Measurements from ENCODE around the gene COPA.
"Not testable (repeated sequence)": the region's sequence is repeated elsewhere in the genome, so short reads cannot be mapped to it uniquely, and the experiment has no call there.

Gene COPA

DNA sequence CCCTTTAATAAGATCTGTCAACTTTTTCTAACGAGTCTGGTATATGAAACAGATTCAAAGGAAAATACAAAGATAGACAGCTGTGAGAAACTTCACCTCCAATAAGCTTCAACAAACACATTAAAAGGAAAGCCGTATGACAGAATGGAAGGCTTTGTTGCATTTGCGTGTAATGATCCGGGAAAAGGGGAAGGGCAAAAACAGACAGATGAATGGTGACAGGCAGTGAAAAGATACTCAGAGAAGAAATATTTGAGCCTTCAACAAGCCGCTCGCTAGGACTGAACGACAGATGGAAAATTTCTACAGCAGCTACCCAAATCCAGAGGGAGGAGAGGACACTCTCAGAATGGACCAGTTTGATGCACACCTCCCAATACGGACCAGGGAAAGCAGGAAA is 14.9 kb downstream of the COPA start:
- DNase-seq (ENCODE audit: low read depth, low spot score): no peak

GRCh38 chr1:160326418-160326817 is 16.6 kb downstream of the COPA start:
- DNase-seq (ENCODE audit: low read depth, low spot score): no peak

DNA sequence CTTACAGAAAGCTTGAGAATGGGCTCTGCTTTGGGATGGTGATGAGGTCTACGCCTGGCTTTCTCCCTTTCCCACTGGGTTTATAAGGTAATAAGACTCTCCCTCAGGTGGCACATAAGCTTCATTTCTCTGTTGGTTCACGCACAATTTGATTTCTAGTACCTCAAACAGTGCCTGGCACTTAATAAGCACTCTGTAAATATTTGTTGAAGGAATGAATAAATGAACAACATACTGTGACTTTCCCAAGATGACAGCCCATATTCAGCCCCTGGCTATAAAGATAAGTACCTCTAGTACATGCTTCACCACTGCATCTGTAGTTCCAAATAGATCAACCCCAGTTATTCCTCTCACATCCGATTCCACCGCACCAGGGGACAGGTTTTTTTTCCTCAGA is 17.8 kb downstream of the COPA start:
- DNase-seq (ENCODE audit: low read depth, low spot score): no peak

GRCh38 chr1:160322831-160323230 is 20.2 kb downstream of the COPA start:
- no peak for DNase-seq (ENCODE audit: low read depth, low spot score)

DNA sequence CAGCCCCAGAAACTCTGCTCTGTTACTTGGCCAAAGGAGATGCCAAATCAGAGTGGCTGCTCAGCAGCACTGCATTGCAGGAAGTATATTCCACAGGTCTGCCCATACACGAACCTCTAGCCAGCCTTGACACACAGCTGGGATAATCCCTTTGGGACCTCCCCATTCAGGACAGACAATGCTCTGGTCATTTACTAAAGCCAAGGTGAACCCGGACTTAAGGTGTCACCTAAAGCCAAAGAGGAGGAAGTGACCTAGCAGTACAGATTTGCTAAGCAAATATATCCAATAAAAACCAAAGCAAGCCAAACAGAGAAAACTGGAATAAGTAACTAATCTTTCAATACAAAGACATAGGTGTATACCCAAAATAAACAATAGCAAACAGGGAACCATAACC is 27.7 kb downstream of the COPA start:
- no peak for DNase-seq (ENCODE audit: low read depth, low spot score)

GRCh38 chr1:160309571-160309970 is 33.5 kb downstream of the COPA start:
- DNase-seq (ENCODE audit: low read depth, low spot score): no peak

GRCh38 chr1:160309185-160309557 is 33.9 kb downstream of the COPA start:
- DNase-seq (ENCODE audit: low read depth, low spot score): no peak

DNA sequence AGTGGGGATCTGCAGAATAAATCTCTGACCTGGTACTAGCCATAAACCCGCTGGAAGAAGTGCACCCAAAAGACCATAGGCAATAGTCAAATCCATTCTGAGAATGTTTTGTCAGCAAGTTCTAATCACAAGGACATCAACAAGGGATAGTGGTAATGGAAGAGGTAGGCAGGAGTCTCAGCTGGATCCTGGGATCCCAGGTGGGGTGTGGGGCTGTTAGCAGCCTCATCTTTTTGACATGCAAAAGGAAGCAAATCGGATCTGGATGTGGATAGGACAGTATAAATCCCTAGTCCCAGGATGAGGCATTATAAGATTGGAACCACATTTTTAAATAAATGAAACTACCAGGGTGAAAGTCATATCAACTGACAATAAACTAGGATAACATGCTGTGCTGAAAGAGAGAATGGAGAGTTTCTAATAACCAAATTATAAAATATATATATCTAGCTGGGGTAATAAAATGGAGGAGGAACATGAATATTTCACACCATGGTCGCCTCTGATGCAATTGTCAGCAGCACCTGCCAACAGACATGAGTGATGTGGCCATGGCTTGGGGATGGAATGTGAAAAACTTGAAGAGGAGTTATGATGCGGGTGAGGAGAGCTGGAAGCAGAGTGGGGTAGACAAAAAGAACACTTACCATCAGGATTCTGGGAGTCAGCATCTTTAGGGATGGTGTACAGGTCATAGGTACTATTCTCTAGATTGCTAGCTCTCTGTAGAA is 34.4 kb downstream of the COPA start:
- no peak for DNase-seq (ENCODE audit: low read depth, low spot score)

- peak; percentile 56 for DNase-seq (ENCODE audit: low read depth, low spot score)
These were observed 35.8 kb downstream of the COPA start for GRCh38 chr1:160307118-160307791.

DNA sequence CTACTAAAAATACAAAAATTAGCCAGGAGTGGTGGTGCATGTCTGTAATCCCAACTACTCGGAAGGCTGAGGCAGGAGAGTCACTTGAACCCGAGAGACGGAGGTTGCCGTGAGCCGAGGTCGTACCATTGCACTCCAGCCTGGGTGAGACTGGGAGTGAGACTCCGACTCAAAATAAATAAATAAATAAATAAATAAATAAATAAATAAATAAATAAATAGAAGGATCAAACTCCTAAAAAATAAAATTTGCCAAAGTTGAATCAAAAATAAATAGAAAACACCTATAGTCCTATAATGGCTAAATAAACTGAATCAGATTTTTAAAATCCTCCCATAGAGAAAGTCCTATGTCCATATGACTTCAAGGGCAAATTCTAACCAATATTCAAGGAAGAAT is 42.9 kb downstream of the COPA start:
- DNase-seq (ENCODE audit: low read depth, low spot score): no peak

GRCh38 chr1:160296036-160296435 is 47.0 kb downstream of the COPA start:
- DNase-seq (ENCODE audit: low read depth, low spot score): no peak

DNA sequence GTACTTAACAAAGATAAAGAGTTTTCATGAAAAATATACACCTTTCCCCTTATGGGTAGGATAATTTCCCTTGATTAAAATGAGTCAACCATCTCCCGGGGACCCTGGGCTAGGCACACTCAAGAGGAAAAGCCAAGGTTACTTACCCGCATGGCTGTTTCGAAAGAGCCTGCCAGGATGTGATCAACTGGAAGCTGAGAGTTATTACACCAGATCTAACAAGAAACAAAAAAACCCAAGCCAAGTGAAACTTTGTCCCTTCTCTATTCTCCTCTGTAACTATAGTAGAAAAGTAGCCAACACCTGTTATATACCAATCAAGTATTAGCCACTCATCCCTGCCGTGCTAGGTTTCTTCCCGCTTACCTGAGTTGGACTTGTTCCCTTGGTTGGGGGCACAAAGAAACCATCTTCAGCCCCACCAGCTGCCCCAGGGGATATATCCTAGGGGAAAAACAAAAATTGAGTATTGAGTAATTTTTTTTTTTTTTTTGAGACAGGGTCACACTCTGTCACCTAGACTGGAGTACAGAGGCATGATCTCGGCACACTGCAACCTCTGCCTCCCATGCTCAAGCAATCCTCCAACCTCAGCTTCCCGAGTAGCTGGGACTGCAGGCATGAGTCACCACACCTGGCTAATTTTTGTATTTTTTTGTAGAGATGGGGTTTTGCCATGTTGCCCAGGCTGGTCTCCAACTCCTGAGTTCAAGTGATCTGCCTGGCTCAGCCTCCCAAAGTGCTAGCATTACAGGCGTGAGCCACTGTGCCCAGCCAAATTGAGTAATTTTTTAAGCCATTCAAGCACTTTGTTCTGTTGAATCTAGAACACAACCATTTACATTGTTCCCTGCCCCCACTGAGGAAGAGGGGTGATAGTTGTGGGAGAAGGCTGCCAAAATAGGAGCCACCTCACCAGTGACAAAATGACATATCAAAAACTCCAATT is 49.8 kb downstream of the COPA start:
- DNase-seq (ENCODE audit: low read depth, low spot score): no peak

DNA sequence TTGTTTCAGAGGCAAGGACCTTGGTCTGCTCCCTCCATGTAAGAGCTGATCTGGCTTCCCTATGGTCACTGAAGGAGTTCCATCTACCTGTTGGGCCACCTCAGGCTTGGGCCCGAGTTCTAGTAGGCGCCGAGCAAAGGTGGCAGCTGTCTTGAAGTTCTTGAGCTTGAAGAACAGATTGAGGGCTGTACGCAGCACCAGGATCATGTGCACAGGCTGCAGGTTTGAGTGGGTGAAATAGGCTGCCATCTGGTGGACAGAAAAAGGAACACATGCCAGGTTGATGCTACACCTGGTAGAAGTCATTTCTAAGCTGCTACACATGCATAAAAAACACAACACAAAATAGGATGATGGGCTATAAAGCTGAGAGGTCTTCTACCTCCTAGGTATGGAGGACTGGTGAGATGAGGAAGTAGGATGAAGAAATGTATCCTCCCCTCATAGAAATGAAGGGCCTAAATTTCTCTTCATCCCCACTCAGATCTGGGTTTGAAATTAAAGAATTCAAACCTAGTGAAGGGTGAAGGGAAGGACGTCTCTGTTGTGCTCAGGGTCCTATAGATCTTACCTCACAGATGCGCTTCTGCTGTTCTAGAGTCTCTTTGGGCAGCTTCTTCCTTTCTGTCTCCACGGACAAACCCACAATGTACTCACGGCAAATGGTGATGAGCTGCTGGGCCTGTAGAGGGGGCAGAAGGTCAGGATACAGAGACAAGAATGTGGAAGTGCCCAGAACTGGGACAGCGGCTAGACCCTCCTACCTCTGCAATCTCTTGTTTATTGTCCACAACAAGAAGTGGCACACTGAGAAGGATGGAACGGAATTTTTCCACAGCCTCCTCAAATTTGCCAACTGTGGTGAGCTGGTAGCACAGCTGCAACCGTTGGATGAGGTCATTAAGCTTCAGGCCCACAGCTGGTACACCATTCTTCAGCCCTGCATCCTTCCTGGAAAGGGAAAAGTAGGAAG is 51.5 kb downstream of the COPA start:
- no peak for DNase-seq (ENCODE audit: low read depth, low spot score)

- not testable (repeated sequence) for DNase-seq (ENCODE audit: low read depth, low spot score)
These were observed 55.3 kb downstream of the COPA start for GRCh38 chr1:160287769-160288168.

- DNase-seq (ENCODE audit: low read depth, low spot score): no peak
These were observed 57.5 kb downstream of the COPA start for GRCh38 chr1:160285506-160285905.

DNA sequence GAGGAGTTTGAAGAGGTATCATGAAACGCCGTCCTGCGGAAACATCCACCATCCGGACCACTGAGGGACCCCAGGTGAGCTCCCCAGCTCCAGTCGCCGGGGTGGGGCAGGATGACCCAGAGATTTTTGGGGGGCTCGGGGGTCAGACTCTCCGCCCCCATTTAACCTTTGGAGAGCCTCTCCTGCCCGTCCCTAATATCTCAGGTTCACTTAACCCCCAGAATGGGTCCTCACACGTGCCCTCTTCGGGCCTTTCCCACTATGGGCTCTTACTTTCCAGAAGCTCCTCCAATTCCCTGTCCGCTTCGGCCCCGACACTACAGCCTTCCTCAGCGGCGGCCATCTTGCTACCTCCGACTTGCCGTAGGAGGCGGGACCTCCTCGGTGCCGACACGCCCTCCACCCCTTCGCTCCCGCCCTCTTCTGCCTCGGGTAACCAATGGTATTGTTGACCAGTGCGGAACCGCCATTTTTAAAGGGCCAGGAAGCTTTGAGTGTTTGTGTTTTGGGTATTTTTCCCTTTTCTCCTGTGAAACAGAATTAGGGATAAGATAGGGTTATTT is 58.2 kb downstream of the COPA start, which contains the start of gene PEX19:
Gene PEX19 (minus strand): TSS at position 352 of the 563 bp plus-strand sequence. CDS start 9 bp downstream, at position 343.
- DNase-seq (ENCODE audit: low read depth, low spot score): peak; percentile 73

DNA sequence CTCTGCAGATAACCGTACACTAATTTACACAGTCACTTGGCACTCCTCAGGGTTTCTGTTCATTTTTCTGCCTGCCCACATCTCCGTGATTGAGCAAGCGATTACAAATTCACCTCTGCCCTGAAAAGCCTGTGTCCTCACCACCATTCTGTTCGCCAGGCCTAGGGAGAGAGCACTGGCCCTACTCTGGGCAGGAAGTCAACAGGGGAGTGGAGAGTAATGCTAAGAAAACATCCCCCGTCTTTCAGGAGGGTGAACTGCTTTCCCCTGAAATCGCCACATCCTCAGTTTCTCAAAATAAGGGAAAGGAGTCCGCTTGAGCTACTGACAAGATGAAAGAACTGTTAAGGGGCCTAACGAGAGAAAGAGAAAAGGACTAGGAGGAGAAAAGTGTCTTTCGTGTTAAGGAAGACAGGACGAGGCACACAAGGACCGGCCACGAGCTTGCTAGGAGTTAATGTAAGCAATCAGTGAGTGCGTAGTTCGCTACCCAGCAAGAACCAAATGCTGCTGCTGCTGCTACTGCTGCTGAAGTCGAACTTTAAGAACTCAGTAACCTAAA is 58.7 kb downstream of the COPA start:
- no peak for DNase-seq (ENCODE audit: low read depth, low spot score)

DNA sequence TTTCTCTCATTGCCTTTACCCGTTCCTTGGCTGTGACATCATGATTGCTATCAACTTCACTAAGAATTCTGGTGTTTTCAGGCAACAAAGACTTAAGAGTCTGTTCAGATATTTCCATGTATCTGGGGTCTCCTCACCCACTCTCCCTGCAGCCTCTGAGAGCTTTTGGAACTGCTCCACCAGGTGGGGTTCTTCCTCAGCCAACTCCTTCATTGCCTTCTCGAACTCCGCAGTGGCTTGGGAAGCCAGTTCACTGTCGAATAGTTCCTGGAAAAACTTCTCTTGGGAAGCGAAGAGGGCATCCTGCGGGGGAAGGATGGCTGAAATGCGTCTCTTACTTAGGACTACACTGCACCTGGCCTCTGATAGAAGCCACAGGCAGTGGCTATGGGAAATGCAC is 60.2 kb downstream of the COPA start:
- DNase-seq (ENCODE audit: low read depth, low spot score): no peak

- no peak for DNase-seq (ENCODE audit: low read depth, low spot score)
These were observed 65.1 kb downstream of the COPA start for GRCh38 chr1:160277987-160278386.

GRCh38 chr1:160277330-160277729 is 65.7 kb downstream of the COPA start:
- DNase-seq (ENCODE audit: low read depth, low spot score): no peak

Data from iPS DF 19.7 (cell line).